OCI-LY7 (cell line): Measurements from ENCODE around the gene SHISAL2A.
"Not testable (repeated sequence)": the region's sequence is repeated elsewhere in the genome, so short reads cannot be mapped to it uniquely, and the experiment has no call there.

Source experiments
- EZH2phosphoT487 ChIP-seq: fragments of 200-600 bp; sonication (generic); IDR thresholded peaks from 2 replicates; pipeline ENCODE4 v1.6.1; 2018; ENCODE audit warnings: low read depth, borderline replicate concordance, mild to moderate bottlenecking, mixed run types, antibody characterized with exemption, low read length, moderate library complexity, mixed read lengths
- TF ChIP-seq, protein P1 (sequence below): fragments of 200-600 bp; sonication (generic); conservative IDR thresholded peaks from 2 replicates; pipeline ENCODE4 v1.5.1; 2014; ENCODE audit warnings: mild to moderate bottlenecking, antibody characterized with exemption, low read length, moderate library complexity, mixed read lengths

DNA sequence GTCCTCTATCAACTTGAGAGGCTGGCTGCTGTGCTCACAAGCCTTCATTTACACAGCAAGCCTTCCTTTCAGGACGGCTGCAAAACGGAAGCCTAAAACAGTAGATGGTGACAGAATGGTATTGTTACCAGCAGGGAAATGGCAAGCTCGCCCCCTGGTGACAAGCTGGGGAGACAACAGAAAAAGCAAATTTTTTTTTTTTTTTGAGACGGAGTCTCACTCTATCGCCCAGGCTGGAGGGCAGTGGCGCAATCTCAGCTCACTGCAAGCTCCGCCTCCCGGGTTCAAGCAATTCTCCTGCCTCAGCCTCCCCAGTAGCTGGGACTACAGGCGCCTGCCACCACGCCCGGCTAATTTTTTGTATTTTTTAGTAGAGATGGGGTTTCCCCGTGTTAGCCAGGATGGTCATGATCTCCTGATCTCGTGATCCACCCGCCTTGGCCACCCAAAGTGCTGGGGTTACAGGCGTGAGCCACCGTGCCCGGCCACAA, 53.3 kb downstream of the SHISAL2A start:
- TF ChIP-seq, protein P1, sequence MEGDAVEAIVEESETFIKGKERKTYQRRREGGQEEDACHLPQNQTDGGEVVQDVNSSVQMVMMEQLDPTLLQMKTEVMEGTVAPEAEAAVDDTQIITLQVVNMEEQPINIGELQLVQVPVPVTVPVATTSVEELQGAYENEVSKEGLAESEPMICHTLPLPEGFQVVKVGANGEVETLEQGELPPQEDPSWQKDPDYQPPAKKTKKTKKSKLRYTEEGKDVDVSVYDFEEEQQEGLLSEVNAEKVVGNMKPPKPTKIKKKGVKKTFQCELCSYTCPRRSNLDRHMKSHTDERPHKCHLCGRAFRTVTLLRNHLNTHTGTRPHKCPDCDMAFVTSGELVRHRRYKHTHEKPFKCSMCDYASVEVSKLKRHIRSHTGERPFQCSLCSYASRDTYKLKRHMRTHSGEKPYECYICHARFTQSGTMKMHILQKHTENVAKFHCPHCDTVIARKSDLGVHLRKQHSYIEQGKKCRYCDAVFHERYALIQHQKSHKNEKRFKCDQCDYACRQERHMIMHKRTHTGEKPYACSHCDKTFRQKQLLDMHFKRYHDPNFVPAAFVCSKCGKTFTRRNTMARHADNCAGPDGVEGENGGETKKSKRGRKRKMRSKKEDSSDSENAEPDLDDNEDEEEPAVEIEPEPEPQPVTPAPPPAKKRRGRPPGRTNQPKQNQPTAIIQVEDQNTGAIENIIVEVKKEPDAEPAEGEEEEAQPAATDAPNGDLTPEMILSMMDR: peak; percentile 83
- not testable (repeated sequence) for TF ChIP-seq EZH2phosphoT487
